SK-MEL-5 (cell line): ENCODE measurements around the gene MRPL57. TPM values are rescaled to one million over a fixed set of nuclear protein-coding genes. Genes with fewer than 3 reads are reported as not detected.

Source experiments
- DNase-seq: peaks from one replicate; pipeline ENCODE4 v3.0.0-alpha.2; 2016; ENCODE audit warnings: low read depth, low spot score
- in situ Hi-C: cut with HindIII; loops from 2 replicates; pipeline ENCODE4 v1.10.0; 2016; ENCODE audit warnings: low sequenced_read_pairs, high pct_unique_total_duplicates, low pct_unique_long_range_greater_than_20kb
- small RNA-seq, 2 experiments: library from RNA; depleted of rRNA; stranded (forward); fragments of <200 nt; gene quantifications; one replicate each; pipeline ENCODE3, GENCODE V24; 2014
- total RNA-seq: library from RNA; depleted of rRNA; stranded (reverse); fragments of >200 nt; shearing (Covaris generic); gene quantifications from 2 replicates; pipeline ENCODE4 v1.2.3, GENCODE V29; 2014; rRNA removed

Gene MRPL57
- total RNA-seq, 1 experiment from 2014 or later: 39.7 TPM

DNA sequence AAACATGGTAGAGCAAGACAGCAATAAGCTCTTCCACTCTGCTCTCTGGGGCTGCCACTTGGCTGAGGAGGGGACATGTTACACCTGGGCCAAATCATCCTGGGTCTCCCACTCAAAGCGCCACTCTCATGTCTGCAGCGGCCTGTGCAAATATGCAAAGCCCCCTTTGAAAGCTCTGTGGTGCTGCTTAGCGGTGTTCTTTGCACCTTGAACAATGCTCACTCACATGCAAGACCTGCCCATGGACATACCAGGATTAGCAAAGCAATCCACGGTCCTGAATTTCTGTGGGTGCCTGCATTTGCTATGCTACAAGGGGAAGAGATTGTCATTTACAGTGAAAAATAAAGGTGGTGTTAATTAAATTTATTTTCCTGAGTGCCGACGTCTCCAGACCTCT lies 48.6 kb downstream of the MRPL57 start:
- no peak for DNase-seq
- in situ Hi-C loops: no loop called here

DNA sequence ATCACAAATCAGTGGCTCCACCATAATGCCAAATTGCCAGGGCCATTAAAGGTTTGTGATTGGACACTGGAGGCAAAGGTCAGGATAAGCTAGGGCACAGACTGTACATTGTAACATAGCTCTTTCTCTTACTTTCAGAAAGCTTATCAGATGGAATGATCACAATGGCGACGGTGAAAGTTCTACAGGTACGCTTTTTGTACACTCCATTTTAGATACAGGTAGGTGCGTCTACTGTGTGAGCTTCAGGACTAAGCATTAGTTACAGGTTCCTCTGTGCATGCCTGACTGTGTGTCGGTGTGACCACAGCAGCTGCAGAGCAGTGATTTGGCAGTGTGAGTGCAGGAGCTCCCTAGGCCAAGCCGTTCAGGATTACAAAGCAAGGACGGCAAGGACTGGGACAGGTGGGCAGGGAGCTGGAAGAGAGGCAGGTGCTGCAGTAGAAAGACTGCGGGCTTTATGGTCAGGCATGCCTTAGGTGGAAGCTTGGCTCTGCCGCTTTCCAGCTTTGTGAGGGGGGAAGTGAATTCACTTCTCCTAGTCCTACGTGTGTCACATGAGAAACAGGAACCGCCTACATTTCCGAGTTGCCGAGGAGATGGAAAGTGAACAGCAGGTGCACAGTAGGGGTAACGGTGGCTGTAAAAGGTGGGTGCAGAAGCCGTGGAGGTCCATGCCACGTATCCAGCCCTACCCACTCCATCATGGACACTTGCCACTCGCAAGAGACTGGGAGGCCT lies 49.6 kb downstream of the MRPL57 start:
- in situ Hi-C loops: no loop called here
- no peak for DNase-seq

- no peak for DNase-seq
- in situ Hi-C loops: no loop called here
Measured at GRCh38 chr13:21227917-21228316, 51.5 kb downstream of the MRPL57 start.

Small RNA genes lying within 50 kb of the gene (small RNA-seq; reads per million reads assigned to genes)
- gene AL158032.1 (0 reads per million in 2 experiments), gene RF00086 (0 to 0.04 reads per million in 2 experiments)

Other genes starting within 250 kb of the MRPL57 start
- 12.9 and 13.0 TPM in 2 replicates for gene LATS2, start 115.1 kb upstream of the MRPL57 start, total RNA-seq
- 103 and 110 TPM in 2 replicates for gene SAP18, start 36.5 kb upstream of the MRPL57 start, total RNA-seq
- 15.0 and 17.4 TPM in 2 replicates for gene SKA3, start 106 bp upstream of the MRPL57 start, total RNA-seq